Activated CD4-positive, alpha-beta T cell treated with anti-CD3 and anti-CD28 coated beads, Interleukin-2, amount 50 U/mL, for 16 hours (primary cell): Measurements from ENCODE around the gene CACNA1D.
"Not testable (repeated sequence)": the region's sequence is repeated elsewhere in the genome, so short reads cannot be mapped to it uniquely, and the experiment has no call there.

Experiments
- DNase-seq: peaks from one replicate; pipeline ENCODE4 v3.0.0-alpha.2; 2020

The CACNA1D gene

DNA sequence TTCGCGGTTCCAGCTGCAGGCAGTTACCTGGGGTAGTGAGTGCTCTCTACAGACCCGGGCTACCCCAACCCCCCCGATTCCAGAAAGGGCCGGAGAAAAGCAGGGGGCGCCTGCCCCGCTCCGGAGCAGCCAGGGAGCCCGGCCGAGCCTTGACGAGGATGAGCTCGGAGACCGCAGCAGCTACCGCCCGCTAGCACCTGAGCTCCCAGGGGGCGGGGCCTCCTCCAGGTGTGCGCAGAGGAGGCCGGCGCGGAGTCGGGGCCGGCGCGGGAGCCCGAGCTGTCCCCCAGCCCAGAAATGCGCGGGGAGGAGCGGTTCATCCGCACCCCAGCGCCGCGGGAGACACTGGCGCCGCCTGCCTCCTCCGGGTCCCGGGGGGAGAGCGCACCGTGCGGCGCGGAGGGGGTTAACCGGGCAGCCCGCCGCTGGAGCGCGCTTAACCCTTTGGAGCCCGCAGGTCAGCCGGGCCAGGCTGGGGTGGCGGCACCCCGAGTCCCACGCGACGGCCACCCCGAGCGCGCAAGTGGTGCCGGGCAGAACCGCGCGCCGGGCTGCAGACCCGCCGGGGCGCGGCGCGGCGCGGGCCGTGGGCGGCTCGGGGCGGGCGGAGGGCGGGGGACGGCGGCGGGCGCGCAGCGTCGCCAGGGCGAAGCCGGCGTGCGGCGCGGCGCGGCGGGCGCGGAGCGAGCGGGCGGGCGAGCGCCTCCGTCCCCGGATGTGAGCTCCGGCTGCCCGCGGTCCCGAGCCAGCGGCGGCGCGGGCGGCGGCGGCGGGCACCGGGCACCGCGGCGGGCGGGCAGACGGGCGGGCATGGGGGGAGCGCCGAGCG, at the start of gene CACNA1D:
CACNA1D (plus strand) TSS at position 649 of the 829 bp plus-strand sequence. CDS start 556 bp downstream, outside the sequence.
- DNase-seq: no peak

DNA sequence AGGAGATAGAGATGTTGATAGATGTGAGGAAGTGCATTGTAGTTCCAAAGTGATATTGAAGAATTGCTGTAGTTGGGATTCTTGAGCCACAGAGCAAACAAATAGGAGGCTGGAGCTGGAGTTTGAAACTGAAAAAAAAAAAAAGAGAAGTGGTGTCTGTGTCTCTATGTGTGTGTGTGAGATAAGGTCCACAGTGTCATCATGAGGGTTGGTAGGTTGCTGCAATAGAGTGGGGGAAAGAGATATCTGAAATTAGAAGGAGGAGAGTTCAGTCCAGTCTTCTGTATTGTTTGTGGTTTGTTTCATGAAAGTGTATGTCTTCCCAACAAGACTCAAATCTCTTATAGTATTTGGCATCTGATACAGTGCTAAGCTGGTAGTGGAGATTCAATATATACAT, 37.3 kb upstream of the CACNA1D start:
- no peak for DNase-seq

DNA sequence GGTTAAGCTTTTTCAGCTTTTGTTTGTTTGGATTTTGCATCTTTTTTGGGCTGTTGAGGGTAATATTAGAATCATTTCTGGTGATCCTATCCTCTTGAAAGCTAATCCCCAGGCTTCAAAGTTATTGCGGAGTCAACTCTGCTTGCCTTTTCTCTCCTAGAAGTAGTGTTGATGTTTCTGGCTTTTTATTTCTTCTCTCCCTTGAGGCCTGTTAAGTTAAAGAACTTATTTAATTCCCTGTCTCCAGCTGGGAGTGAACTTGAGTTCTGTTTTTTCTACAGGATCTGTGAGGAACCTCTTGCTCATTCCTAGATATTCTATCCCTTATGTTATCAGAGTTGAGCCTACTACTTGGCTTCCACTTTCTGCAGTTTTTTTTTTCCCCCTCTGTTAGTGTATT, 34.1 kb upstream of the CACNA1D start:
- DNase-seq: no peak

DNA sequence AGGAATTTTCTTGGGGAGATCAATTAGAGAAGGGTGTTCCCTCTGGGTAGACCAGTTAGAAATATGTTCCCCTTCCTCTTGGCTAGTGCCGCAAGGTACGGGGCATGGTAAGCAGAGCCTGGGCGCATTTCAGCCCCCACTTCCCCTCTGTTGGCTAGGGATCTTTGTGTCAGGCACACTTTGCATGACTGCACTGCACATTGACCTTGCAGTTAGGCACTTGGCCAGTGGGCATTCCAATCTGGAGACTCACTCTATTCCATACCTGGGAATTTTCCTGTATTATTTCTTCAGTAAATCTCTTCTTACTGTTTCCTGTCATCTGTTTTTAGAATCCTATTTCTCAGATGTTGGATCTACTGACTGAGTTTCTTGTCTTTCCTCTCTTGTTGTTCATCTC, 30.0 kb upstream of the CACNA1D start:
- no peak for DNase-seq

DNA sequence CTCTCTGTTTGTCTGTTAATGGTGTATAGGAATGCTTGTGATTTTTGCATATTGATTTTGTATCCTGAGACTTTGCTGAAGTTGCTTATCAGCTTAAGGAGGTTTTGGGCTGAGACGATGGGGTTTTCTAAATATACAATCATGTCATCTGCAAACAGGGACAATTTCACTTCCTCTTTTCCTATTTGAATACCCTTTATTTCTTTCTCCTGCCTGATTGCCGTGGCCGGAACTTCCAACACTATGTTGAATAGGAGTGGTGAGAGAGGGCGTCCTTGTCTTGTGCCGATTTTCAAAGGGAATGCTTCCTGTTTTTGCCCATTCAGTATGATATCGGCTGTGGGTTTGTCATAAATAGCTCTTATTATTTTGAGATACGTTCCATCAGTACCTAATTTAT, 24.7 kb upstream of the CACNA1D start:
- DNase-seq: not testable (repeated sequence)

DNA sequence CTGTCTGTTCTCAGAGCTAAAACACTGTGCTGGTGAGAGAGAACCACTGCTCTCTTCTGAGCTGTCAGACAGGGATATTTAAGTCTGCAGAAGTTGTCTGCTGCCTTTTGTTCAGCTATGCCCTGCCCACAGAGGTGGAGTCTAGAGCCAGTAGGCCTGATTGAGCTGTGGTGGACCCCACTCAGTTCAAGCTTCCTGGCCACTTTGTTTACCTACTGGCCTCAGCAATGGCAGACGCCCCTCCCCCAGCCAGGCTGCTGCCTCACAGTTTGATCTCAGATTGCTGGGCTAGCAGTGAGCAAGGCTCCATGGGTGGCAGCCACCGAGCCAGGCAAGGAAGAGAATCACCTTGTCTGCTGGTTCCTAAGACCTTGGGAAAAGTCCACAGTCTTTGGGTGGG, 21.0 kb upstream of the CACNA1D start:
- DNase-seq: no peak

DNA sequence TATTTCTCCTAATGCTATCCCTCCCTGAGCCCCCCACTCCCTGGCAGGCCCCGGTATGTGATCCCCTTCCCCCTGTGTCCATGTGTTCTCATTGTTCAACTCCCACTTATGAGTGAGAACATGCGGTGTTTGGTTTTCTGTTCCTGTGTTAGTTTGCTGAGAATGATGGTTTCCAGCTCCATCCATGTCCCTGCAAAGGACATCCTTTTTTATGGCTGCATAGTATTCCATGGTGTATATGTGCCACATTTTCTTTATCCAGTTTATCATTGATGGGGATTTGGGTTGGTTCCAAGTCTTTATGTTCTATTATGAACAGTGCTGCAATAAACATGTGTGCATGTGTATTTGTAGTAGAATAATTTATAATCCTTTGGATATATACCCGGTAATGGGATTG, 18.0 kb upstream of the CACNA1D start:
- not testable (repeated sequence) for DNase-seq

DNA sequence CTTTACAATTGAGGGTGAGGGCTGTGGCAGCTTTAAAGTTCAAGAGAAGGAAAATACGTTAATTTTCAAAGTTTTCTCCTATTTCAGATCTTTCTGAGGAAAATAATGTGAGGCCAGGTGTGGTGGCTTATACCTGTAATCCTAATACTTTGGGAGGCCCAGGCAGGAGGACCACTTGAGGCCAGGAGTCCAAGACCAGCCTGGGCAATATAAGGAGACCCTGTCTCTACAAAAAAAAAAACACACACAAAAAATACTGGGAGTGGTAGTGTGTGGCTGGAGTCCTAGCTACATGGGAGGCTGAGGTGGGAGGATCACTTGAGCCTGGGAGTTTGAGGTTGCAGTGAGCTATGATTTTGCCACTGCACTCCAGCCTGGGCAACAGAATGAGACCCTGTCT, 16.7 kb upstream of the CACNA1D start:
- DNase-seq: not testable (repeated sequence)

DNA sequence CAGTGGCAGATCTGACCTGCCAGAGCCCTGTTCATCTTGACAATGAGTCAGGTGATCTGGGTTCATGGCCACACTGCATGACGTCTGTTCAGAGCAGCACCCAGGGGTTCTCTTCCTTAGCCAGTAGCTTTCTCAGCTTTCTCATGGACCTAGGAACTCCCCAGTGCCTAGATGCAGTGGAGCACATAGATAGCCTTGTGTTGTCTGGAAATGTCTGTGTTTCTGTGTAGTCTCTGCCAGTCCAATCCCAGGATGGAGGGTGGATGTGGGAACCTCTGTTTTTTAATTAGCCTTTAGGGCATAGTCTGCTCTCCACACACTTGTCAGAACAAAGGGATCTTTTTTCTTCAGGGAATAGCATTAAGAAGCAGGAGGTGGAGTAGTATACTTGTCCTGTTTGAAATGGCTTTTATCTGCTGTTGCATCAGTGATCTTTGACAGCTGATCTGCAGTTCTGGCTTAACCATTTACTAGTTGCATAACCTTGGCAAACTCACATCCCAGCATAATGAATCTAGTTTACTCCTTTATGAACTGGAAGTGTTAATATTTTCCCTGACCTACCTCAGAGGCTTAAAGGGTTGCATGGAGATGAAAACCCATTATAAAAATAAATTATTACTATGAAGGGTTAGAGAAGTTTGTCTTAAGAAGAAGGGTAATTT, 16.1 kb upstream of the CACNA1D start:
- no peak for DNase-seq

DNA sequence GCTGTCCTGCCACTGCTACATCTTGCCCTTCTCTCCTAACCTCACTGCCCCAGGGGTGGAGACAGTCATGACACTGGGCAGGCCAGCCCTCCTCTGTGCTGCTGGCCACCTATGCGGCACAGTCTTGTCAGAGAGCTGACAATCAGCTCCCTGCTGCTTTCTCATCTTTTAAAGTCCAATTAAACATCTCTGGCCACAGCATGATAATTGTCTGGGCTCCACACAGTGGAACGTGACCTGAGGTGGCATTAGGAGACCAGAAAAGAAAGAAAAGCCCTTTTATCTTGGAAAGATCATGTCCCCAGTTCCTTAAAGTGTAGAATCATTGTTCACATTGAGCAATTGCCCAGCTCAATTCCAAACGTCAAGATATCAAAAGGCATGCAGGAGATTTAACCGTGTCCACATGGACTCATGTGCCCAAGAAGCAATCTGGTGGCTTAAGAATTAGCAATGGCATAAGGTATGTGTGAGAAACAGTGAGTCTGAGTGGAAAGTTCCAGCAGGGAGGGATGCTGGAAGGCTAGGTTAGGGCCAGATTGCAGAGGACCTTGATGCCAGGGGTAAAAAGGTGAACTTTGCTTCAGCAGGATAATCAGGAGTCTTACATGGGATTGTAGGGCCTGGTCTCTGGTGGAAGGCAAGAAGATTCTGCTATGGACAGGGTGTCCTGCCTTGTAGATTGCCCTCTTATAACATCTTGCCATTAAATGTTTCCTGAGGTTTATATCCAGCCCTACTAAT, 15.3 kb upstream of the CACNA1D start:
- DNase-seq: no peak

DNA sequence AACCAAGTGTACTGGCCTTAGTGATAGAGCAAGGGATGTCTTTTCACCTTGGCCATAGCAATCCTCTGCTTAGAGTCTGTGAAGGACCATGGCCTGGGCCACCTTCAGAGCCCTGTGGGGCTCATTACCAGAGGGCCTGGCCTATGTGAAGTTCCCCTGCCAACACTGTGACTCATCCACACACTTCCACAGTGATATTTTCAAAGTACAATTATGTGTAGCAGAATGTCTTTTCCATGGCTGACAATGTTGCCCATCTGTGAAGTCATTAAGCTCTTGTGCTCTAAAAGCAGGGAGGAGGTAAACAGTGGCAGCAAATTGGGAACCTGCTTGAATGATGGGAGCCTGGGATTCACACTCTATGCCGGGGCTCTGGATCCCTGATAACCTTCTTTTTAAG, 12.2 kb upstream of the CACNA1D start:
- DNase-seq: no peak

DNA sequence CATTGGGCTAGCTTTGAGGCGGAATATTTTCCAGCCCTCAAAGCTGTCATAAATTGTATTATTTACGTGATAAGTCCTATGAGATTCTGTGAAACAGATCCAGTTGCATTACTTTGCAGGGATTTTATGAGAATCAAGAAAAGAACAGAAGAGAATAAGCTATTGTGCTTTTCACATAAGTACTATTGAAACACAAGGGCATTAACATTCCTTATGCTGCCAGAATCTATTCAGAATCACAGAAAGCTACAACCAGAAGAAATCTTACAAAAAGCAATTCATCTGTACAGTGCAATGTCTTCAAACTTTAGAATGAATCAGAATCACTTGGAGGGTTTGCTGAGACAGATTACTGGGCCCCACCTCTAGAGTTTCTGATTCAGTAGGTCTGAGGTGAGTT, 10.6 kb upstream of the CACNA1D start:
- no peak for DNase-seq

DNA sequence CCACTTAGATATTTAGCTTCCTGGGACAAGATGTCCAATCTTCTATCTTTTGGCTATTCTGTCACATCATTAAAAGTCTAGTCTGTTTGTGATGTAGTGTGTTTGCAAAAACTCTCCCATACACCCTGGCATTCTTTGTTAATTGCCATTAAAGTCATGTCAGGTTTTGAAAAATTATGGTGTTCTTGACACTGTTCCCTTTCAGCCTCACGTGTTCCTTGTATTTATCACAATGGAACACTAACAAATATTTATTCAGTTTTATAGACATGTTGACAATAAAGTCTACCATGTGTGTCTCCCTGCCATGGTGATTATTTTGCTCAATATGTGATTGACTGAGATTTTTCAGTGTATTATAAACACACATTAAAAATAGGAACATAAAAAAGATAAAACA, 9.4 kb upstream of the CACNA1D start:
- DNase-seq: no peak

DNA sequence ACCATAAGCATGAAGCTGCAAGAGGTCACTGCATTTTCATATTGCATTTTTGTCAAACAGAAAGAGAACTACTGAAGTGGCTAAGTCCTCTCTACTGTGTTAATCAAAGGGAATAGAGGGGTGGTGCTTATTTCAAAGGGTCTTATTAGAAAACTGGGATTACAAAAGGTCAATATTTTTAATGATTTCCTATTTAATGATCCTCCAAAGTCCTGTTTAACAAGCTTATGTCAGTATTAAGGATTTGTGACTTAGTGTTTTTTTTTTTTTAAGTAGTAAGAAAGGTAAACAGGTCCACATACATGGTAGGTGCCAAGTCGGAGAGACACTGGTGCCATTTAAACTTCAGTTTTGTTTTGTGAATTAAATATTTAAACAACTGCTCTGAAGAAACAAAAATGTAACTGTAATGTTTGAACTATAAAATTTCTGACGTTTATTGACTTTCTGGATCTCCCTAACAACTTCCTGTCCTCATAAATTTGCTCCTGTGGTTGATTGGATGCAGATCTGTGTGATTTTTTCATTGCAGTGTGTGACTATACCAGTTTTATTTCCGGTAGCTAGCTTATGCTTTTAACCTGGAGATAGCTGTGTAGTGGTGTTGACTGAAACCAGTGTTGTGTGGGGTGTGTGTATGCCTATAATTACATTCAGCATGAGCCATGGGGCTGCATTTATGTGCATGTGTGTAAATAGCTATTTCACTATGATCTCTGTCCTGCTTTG, 8.6 kb upstream of the CACNA1D start:
- no peak for DNase-seq

DNA sequence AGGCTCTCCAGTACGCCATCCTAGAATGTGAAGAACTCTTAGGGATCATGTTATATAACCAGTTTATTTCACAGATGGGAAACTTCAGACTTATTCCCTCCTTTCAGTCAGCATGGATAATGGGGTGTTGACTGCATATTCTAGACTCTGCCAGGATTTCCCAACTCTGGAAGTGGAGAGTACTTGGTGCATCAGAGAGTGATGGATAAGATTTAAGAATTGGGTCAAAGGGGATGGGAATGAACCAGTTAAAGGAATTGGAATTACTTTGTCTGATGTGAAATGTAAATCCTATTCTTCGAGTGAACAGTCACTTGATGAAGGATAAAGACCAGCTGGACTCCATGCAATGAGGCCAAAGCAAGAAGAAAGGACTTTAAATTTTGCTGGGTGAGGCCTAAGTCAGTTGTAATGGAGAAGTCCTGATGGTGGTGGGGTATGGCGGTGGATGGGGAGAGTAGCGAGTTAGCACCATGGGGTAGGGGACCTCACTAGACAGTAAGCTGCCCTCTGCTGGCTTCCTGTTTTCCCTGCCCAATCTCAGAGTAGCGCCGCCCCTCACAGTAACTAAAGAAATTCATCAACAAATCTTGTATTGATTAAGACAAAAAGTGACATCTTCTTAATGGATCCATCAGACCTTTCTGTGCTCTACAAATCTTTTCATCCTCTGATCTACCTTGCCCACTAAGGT, 7.3 kb upstream of the CACNA1D start:
- no peak for DNase-seq

DNA sequence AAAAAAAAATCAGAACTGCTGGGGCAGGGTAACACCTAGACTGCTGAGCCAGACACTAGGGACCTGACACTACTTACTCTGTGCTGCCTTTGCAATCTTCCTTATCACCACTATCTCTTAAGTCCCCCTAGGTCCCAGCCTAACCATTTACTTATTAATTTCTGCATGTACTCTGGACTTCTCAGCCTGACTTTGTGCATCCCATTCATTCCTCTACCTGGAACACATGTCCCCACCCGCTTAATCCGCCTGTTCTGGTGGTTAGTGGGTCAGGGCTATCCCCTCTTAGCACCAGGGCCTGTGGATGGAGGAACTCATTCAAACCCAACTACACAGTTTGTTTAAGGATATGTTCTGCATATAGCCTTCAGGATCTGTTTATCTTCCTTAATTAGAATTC, 5.0 kb upstream of the CACNA1D start:
- DNase-seq: no peak

DNA sequence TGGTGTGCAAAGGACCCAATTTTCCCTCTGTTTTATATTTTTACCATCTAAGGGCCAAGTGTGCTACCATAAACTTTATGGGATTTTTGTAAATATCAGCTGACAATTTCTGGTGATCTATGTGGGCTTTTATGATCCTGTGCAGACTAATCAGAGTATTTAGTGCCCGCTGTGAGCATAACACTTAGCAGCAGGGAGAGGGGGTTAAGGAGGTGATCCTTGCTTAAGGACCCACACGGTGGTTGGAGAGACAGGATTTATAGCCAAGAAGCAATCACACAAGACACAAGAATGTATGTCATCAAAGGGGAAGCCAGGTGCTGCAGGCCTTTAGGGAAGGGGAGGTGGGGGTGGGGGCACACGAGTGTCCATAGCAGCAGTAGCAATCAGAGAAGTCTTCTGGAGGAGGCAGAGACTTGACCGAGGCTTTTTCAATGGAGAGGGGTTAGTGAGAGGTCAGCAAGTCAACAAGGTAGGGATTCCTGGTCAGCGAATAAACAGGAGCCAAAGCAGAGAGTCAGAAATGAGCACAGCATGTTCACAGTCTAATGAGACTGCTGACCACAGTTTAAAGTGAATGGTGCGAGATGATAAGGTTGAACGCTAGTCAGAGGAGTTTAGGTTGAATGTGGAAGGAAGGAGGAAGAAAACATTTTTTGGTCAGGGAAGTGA, 4.5 kb upstream of the CACNA1D start:
- no peak for DNase-seq

DNA sequence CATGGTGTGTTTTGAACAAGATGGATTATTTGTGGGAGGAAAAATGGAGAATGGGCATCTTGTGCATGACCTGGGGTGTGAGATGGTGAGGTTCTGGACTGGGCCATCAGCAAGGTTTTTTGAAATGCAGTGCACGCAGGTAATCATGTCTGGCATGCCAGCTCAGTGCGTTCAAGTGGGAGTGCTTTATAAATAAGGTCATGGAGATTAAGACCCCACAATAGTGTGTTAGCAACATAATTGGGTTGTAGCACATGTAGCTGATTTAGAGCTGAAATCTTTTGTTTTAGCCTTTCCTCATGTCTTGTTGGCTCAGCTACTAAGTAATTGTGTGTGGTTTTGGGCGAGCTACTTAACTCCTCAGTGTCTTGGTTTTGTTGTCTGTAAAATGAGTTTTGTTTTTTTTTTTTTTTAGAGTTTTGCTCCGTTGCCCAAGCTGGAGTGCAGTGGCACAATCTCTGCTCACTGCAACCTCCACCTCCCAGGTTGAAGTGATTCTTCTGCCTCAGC, 3.9 kb upstream of the CACNA1D start:
- no peak for DNase-seq

DNA sequence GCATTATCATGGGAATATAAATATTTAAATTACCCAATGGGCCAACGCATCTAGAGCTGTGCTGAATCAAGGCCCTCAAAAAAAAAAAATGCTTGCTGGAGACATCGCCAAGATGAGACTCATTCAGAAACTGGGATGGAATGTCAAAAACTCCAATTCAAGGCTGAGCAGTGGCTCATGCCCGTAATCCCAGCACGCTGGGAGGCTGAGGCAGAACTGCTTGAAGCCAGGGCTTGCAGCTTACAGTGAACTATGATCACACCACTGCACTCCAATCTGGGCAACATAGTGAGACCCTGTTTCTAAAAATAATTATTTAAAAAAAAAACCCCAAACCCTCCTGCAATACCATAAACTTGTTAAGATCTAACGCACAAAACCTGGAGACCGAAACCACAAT, 3.1 kb upstream of the CACNA1D start:
- DNase-seq: no peak

DNA sequence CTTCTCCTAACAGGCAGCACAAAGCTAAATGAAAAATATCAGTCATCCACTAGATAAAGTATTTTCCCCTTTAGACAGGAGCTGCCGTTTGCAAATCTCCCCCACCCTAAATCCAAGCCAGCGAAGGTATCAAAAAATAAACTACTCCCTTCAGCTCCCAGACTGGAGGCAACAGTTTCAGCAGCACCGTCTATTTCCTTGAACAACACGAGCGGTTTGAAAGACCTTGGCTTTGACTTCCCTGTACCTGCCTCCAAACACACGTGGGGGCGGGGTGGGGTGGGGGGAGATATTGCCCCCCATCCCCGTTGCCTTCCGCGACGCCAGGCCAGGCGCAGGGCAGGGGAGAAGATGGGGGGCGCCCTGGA, 832 bp upstream of the CACNA1D start:
- no peak for DNase-seq

DNA sequence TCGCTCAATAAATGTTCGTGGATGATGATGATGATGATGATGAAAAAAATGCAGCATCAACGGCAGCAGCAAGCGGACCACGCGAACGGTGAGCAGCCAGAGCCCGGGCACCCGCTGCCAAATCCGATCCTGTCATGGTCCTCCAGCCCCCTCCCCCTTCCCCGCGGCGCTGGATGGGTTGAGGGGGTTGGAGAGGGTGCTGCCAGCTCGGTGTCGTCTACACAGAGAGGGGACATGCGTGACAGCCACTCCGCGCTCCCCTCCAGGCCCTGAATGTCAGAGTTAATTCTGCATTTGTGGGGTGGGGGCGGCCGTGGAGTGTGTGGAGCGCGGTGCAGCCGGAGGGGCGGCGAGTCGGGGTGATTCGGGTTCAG, 722 bp downstream of the CACNA1D start:
- no peak for DNase-seq
